B cell (primary cell): Measurements from ENCODE around the gene OASL. TPM values are rescaled to one million over a fixed set of nuclear protein-coding genes. Genes with fewer than 3 reads are reported as not detected.

Experiments
- ATAC-seq: fragments of 200-7000 bp; cut with Tn5 transposase; one replicate; pipeline ENCODE4 v1.10.0; 2021; ENCODE audit warnings: low read depth, mild to moderate bottlenecking, moderate number of reproducible peaks, moderate library complexity
- CTCF ChIA-PET: fragments of 350-600 bp; sonication (Branson Sonifier 250); formaldehyde crosslinking; loops from one replicate; lab custom pipeline; 2021; ENCODE audit warnings: antibody characterized with exemption, inconsistent platforms; lab: Charles Lee
- POLR2A ChIA-PET: fragments of 350-600 bp; sonication (Branson Sonifier 250); formaldehyde crosslinking; loops from one replicate; lab custom pipeline; 2021; ENCODE audit warnings: antibody characterized with exemption; lab: Charles Lee
- DNase-seq: peaks from one replicate; pipeline ENCODE4 v3.0.0; 2013
- H2AFZ ChIP-seq: 2 replicates; pipeline ENCODE4 v1.6.1; 2012; ENCODE audit warnings: mild to moderate bottlenecking, low read depth, low read length; ENCODE audit not compliant: insufficient read depth, poor library complexity, severe bottlenecking
- H3K27ac ChIP-seq, 2 donors: 1 replicate in 1 of 2; 2 replicates in 1 of 2; pipeline ENCODE4 v1.5.1; 2012 to 2013; ENCODE audit warnings: low read length in 2 of 2, mild to moderate bottlenecking in 2 of 2, moderate library complexity in 1 of 2
- H3K27me3 ChIP-seq, 4 experiments: fragments of 200-600 bp in 1 of 4; sonication (generic) in 1 of 4; replicated peaks in 1 of 4; 1 replicate in 2 of 4; 2 replicates in 2 of 4; pipeline versions ENCODE4 v1.6.1 to v1.7.0; 2013 to 2016; ENCODE audit warnings: low read length in 3 of 4, mild to moderate bottlenecking in 2 of 4, mixed read lengths in 1 of 4, moderate library complexity in 1 of 4; ENCODE audit not compliant: insufficient read depth in 4 of 4, control insufficient read depth in 3 of 4; ENCODE audit errors: control extremely low read depth in 1 of 4
- H3K36me3 ChIP-seq, 2 experiments: replicated peaks in 1 of 2; 1 replicate in 1 of 2; 2 replicates in 1 of 2; pipeline versions ENCODE4 v1.6.1 to v1.7.1; 2013; ENCODE audit warnings: low read length in 1 of 2; ENCODE audit not compliant: insufficient read depth in 2 of 2, control insufficient read depth in 1 of 2; ENCODE audit errors: control extremely low read depth in 1 of 2, extremely low read depth in 1 of 2
- H3K4me1 ChIP-seq, 2 donors: fragments of 200-600 bp in 1 of 2; sonication (generic) in 1 of 2; 1 replicate in 1 of 2; 2 replicates in 1 of 2; pipeline versions ENCODE4 v1.5.1 to v1.6.1; 2013 to 2017; ENCODE audit warnings: low read length in 2 of 2; ENCODE audit not compliant: control insufficient read depth in 2 of 2, insufficient read depth in 2 of 2
- H3K4me2 ChIP-seq: replicated peaks from 2 replicates; pipeline ENCODE3; 2012; ENCODE audit warnings: mild to moderate bottlenecking, low read depth, low read length; ENCODE audit not compliant: poor library complexity, severe bottlenecking
- H3K4me3 ChIP-seq, 5 experiments: fragments of 200-600 bp in 1 of 5; sonication (generic) in 1 of 5; 1 replicate in 3 of 5; 2 replicates in 2 of 5; pipeline versions ENCODE4 v1.5.1 to v1.7.0; 2011 to 2016; ENCODE audit warnings: low read length in 4 of 5, mild to moderate bottlenecking in 4 of 5, low read depth in 2 of 5, control low read depth in 1 of 5, moderate library complexity in 1 of 5; ENCODE audit not compliant: insufficient read depth in 1 of 5; ENCODE audit errors: control extremely low read depth in 1 of 5, extremely low read depth in 1 of 5
- H3K79me2 ChIP-seq: fragments of 200-600 bp; sonication (generic); one replicate; pipeline ENCODE4 v1.6.0; 2016; ENCODE audit warnings: low read length; ENCODE audit not compliant: control insufficient read depth, insufficient read depth
- H3K9ac ChIP-seq: fragments of 200-600 bp; sonication (generic); 2 replicates; pipeline ENCODE4 v1.6.1; 2017; ENCODE audit warnings: mild to moderate bottlenecking, low read length, moderate library complexity
- H3K9me3 ChIP-seq, 3 donors: one replicate each; pipeline versions ENCODE4 v1.6.1 to v1.7.1; 2013; ENCODE audit warnings: low read length in 2 of 3; ENCODE audit not compliant: control insufficient read depth in 2 of 3, insufficient read depth in 1 of 3; ENCODE audit errors: control extremely low read depth in 1 of 3
- H4K20me1 ChIP-seq: 2 replicates; pipeline ENCODE4 v1.6.0; 2012; ENCODE audit warnings: mild to moderate bottlenecking, low read length; ENCODE audit not compliant: insufficient read depth, control insufficient read depth, poor library complexity, severe bottlenecking
- H3K27ac Mint-ChIP-seq: one replicate; pipeline ENCODE4 v1.8.0; 2021; ENCODE audit warnings: mixed read lengths
- H3K27me3 Mint-ChIP-seq: one replicate; pipeline ENCODE4 v1.8.0; 2021; ENCODE audit warnings: mixed read lengths
- H3K4me1 Mint-ChIP-seq: one replicate; pipeline ENCODE4 v1.8.0; 2021; ENCODE audit warnings: mixed read lengths
- H3K4me3 Mint-ChIP-seq: one replicate; pipeline ENCODE4 v1.8.0; 2021; ENCODE audit warnings: mixed read lengths
- H3K9me3 Mint-ChIP-seq: one replicate; pipeline ENCODE4 v1.8.0; 2022; ENCODE audit warnings: mixed read lengths; ENCODE audit not compliant: insufficient read depth
- CTCF ChIP-seq: fragments of 200-600 bp; IDR thresholded peaks from one replicate; pipeline ENCODE4 v1.8.0; 2022; ENCODE audit warnings: antibody characterized with exemption, mild to moderate bottlenecking
- EZH2 ChIP-seq: IDR thresholded peaks from 2 replicates; pipeline ENCODE4 v1.6.1; 2012; ENCODE audit warnings: borderline replicate concordance, low read depth, mild to moderate bottlenecking, moderate library complexity, low read length; ENCODE audit not compliant: insufficient read depth, poor library complexity, severe bottlenecking
- WGBS: methylation state at CpG from one replicate; pipeline ENCODE4 v1.1.5; 2013; ENCODE audit warnings: missing lambda C conversion rate; ENCODE audit not compliant: insufficient coverage; 5-methylcytosine and 5-hydroxymethylcytosine counted together
- intact Hi-C: fragments of 100-400 bp; cut with micrococcal nuclease; formaldehyde crosslinking; loops from one replicate; pipeline ENCODE4 v1.10.0; 2022
- polyA plus RNA-seq: library from polyadenylated mRNA; depleted of rRNA; stranded (reverse); fragments of >200 nt; gene quantifications from 2 replicates; pipeline ENCODE4 v1.2.3, GENCODE V29; 2012
- total RNA-seq, 2 donors: library from RNA; stranded (reverse); fragments of 120-200 nt in 1 of 2; gene quantifications; 1 replicate in 1 of 2; 2 replicates in 1 of 2; pipeline versions ENCODE4 v1.2.3 to v1.2.4, GENCODE V29; 2013 to 2022

The OASL gene
- total and polyA plus RNA-seq, 2 donors (not counting 1 experiment from before 2014, with no cell fraction given), result 0.18 to 1.1 TPM

- Histone ChIP-seq H2AFZ (no peak overlapping the region), H3K4me3 (no peak overlapping the region), H3K36me3 (no peaks in the 10 kb centered on the region), H4K20me1 (no peaks in the 10 kb centered on the region), H3K4me2 (no peak overlapping the region), H3K9ac (no peak overlapping the region), H3K79me2 (no peaks in the 10 kb centered on the region), H3K9me3 (no peaks in the 10 kb centered on the region), H3K27me3 (no peaks in the 10 kb centered on the region), H3K27ac (no peak overlapping the region), H3K4me1 (no peaks in the 10 kb centered on the region)
- 92% methylated on average over 11 of the region's 14 CpGs for WGBS
- no peak overlapping the region for H3K27ac Mint-ChIP-seq
- DNase-seq (no peak), ATAC-seq (no peak)
- intact Hi-C loops, result loop anchor here (10.0 kb wide), 1 partner anchor 193 kb away; no protein-coding TSS in a partner anchor
- H3K4me3 Mint-ChIP-seq, result no peak overlapping the region
- no peaks in the 10 kb centered on the region for H3K27me3 Mint-ChIP-seq
- ChIA-PET POLR2A (no interaction called here), CTCF (interaction anchor here (0.6 kb wide), 1 partner anchor 481 kb away, joined by 3 read pairs; no protein-coding TSS in a partner anchor)
- H3K4me1 Mint-ChIP-seq, result no peaks in the 10 kb centered on the region
- H3K9me3 Mint-ChIP-seq, result no peaks in the 10 kb centered on the region
- TF ChIP-seq EZH2 (no peak), CTCF (no peak)
Measured at GRCh38 chr12:120977531-120978295, 61.3 kb downstream of the OASL start.
